Upper lobe of left lung (tissue), 6 donors: ENCODE measurements around the gene PPM1L. TPM values are rescaled to one million over a fixed set of nuclear protein-coding genes. Genes with fewer than 3 reads are reported as not detected.

Experiments
- ATAC-seq, 2 donors: fragments of 200-7000 bp; cut with Tn5 transposase; one replicate each; pipeline ENCODE4 v1.9.1; 2022; ENCODE audit warnings: mild to moderate bottlenecking in 2 of 2, moderate library complexity in 2 of 2; ENCODE audit not compliant: low FRiP score in 2 of 2
- DNase-seq, 2 donors: peaks; one replicate each; pipeline ENCODE4 v3.0.0-alpha.2; 2019 to 2020
- H3K27ac ChIP-seq, 4 donors: fragments of 200-600 bp; sonication (generic); one replicate each; pipeline ENCODE4 v1.5.1; 2016 to 2019
- H3K27me3 ChIP-seq, 4 donors: fragments of 200-600 bp; sonication (generic); one replicate each; pipeline ENCODE4 v1.5.1; 2017 to 2019
- H3K36me3 ChIP-seq, 4 donors: fragments of 200-600 bp; sonication (generic); one replicate each; pipeline ENCODE4 v1.5.1; 2016 to 2019
- H3K4me1 ChIP-seq, 4 donors: fragments of 200-600 bp; sonication (generic); one replicate each; pipeline ENCODE4 v1.5.1; 2018 to 2019
- H3K4me3 ChIP-seq, 4 donors: fragments of 200-600 bp; sonication (generic); one replicate each; pipeline ENCODE4 v1.5.1; 2017 to 2019; ENCODE audit warnings: mild to moderate bottlenecking in 2 of 4, moderate library complexity in 1 of 4
- H3K9me3 ChIP-seq, 4 donors: fragments of 200-600 bp; sonication (generic); one replicate each; pipeline ENCODE4 v1.5.1; 2018 to 2019
- CTCF ChIP-seq, 6 experiments: fragments of 450-650 bp in 4 of 6; fragments of 200-600 bp in 2 of 6; sonication (generic) in 2 of 6; IDR thresholded peaks; one replicate each; pipeline ENCODE4 v1.5.1; 2016 to 2019; ENCODE audit warnings: antibody characterized with exemption in 6 of 6
- EP300 ChIP-seq, 4 donors: sonication (generic); formaldehyde crosslinking; IDR thresholded peaks; one replicate each; pipeline ENCODE4 v1.5.1; 2017; ENCODE audit warnings: antibody characterized with exemption in 4 of 4, control low read depth in 2 of 4
- POLR2A ChIP-seq, 4 donors: fragments of 450-650 bp; IDR thresholded peaks; one replicate each; pipeline ENCODE4 v1.5.1; 2016 to 2017; ENCODE audit warnings: antibody characterized with exemption in 4 of 4, mild to moderate bottlenecking in 2 of 4
- POLR2AphosphoS5 ChIP-seq, 2 donors: sonication (generic); formaldehyde crosslinking; IDR thresholded peaks; one replicate each; pipeline ENCODE4 v1.5.1; 2017; ENCODE audit warnings: antibody characterized with exemption in 2 of 2
- WGBS, 2 donors: methylation state at CpG; one replicate each; pipeline ENCODE4 v1.1.5; 2017 to 2018; 5-methylcytosine and 5-hydroxymethylcytosine counted together
- total RNA-seq, 6 donors: library from RNA; depleted of rRNA in 4 of 6; stranded (reverse); fragments of >200 nt in 4 of 6; gene quantifications; one replicate each; pipeline versions ENCODE4 v1.1.0 to v1.2.1, GENCODE V29; 2016 to 2021
- donor health status: DM: no; HTN: no; CAD: no; lungs with moderate emphysema.
- donor health status: DM: no; HTN: yes; CAD: no; lungs with severe emphysema.

Gene PPM1L
- total RNA-seq, 6 donors from 2014 or later, result 11.3 to 26.8 (median 18.7) TPM

GRCh38 chr3:160753953-160754352, 2.1 kb upstream of the PPM1L start:
- Histone ChIP-seq H3K4me1 (peaks cover 13 to 26% (median 22%) of the 10 kb centered on the region in 4 donors), H3K9me3 (no peaks in the 10 kb centered on the region), H3K27me3 (no peaks in the 10 kb centered on the region), H3K27ac (peak overlapping the region in 2 of 4 donors; percentile 89 to 94), H3K4me3 (peak overlapping the region in 3 of 4 donors; percentile 63 to 94 (median 82)), H3K36me3 (no peaks in the 10 kb centered on the region)
- ATAC-seq (no peak), DNase-seq (no peak)
- TF ChIP-seq POLR2A (IDR thresholded peaks at IDR 0.05), result no peak
- no peak for TF ChIP-seq EP300 (IDR thresholded peaks at IDR 0.05)
- no peak for TF ChIP-seq POLR2AphosphoS5 (IDR thresholded peaks at IDR 0.05)
- no peak for TF ChIP-seq CTCF (IDR thresholded peaks at IDR 0.05)
- 38 to 39% methylated on average over 2 of the region's 2 CpGs for WGBS, 2 donors

- H3K27ac ChIP-seq, result peak overlapping the region; percentile 89 to 96 (median 92)
- no peaks in the 10 kb centered on the region for H3K27me3 ChIP-seq
- H3K9me3 ChIP-seq, result no peaks in the 10 kb centered on the region
- peak overlapping the region; percentile 63 to 94 (median 72) for H3K4me3 ChIP-seq
- DNase-seq (peak in 1 of 2 donors; percentile 30), ATAC-seq (peak in 1 of 2 donors; percentile 41)
- H3K4me1 ChIP-seq, result peaks cover 13 to 26% (median 22%) of the 10 kb centered on the region in 4 donors
- TF ChIP-seq EP300 (IDR thresholded peaks at IDR 0.05) (no peak), CTCF (IDR thresholded peaks at IDR 0.05) (no peak), POLR2A (IDR thresholded peaks at IDR 0.05) (no peak), POLR2AphosphoS5 (IDR thresholded peaks at IDR 0.05) (no peak)
- no peaks in the 10 kb centered on the region for H3K36me3 ChIP-seq
- 0 to 1% methylated on average over 18 to 27 of the region's 27 CpGs for WGBS, 2 donors
Observed at GRCh38 chr3:160754371-160754854, 1.6 kb upstream of the PPM1L start.

GRCh38 chr3:160754855-160755747, 930 bp upstream of the PPM1L start:
- H3K27ac ChIP-seq, result peak overlapping the region; percentile 89 to 96 (median 92)
- peaks cover 13 to 26% (median 22%) of the 10 kb centered on the region in 4 donors for H3K4me1 ChIP-seq
- H3K4me3 ChIP-seq, result peak overlapping the region; percentile 63 to 94 (median 72)
- H3K9me3 ChIP-seq, result no peaks in the 10 kb centered on the region
- 0 to 2% methylated on average over 5 to 51 of the region's 85 CpGs for WGBS, 2 donors
- peak; percentile 94 to 99 for DNase-seq
- no peak for TF ChIP-seq EP300 (IDR thresholded peaks at IDR 0.05)
- peak; percentile 68 to 90 for TF ChIP-seq POLR2AphosphoS5 (IDR thresholded peaks at IDR 0.05)
- peak in 2 of 6 experiments; percentile 2 to 23 for TF ChIP-seq CTCF (IDR thresholded peaks at IDR 0.05)
- TF ChIP-seq POLR2A (IDR thresholded peaks at IDR 0.05), result peak in 3 of 4 donors; percentile 63 to 87 (median 83)
- ATAC-seq, result peak; percentile 97
- no peaks in the 10 kb centered on the region for H3K36me3 ChIP-seq
- H3K27me3 ChIP-seq, result no peaks in the 10 kb centered on the region

- Histone ChIP-seq H3K36me3 (no peaks in the 10 kb centered on the region), H3K27ac (no peak overlapping the region), H3K9me3 (no peaks in the 10 kb centered on the region), H3K27me3 (no peaks in the 10 kb centered on the region), H3K4me3 (peak overlapping the region; percentile 5 to 94 (median 72)), H3K4me1 (peaks cover 13 to 26% (median 22%) of the 10 kb centered on the region in 4 donors)
- DNase-seq (peak in 1 of 2 donors; percentile 24), ATAC-seq (no peak)
- TF ChIP-seq EP300 (IDR thresholded peaks at IDR 0.05) (no peak), POLR2A (IDR thresholded peaks at IDR 0.05) (no peak), CTCF (IDR thresholded peaks at IDR 0.05) (no peak), POLR2AphosphoS5 (IDR thresholded peaks at IDR 0.05) (no peak)
- WGBS, 2 donors, result 33 to 50% methylated on average over 10 to 20 of the region's 20 CpGs
Observed at GRCh38 chr3:160757233-160758106, 1.4 kb downstream of the PPM1L start.
